Left renal cortex interstitium (tissue), 4 donors: ENCODE measurements around the gene PRTFDC1. TPM values are rescaled to one million over a fixed set of nuclear protein-coding genes. Genes with fewer than 3 reads are reported as not detected.

ENCODE experiments used
- DNase-seq, 4 donors: peaks; one replicate each; pipeline ENCODE4 v3.0.0-alpha.2; 2013; ENCODE audit warnings: low read depth in 4 of 4, low spot score in 2 of 4, missing footprints in 1 of 4
- polyA plus RNA-seq, 4 donors: library from polyadenylated mRNA; unstranded; fragments of 120-200 nt; gene quantifications; one replicate each; pipeline ENCODE4 v1.2.1, GENCODE V29; 2013; ENCODE audit not compliant: insufficient read length in 4 of 4

PRTFDC1 gene
- polyA plus RNA-seq, 4 donors: 36.5 to 49.2 (median 44.0) TPM

- no peak for DNase-seq
Observed at GRCh38 chr10:24882047-24882698, 70.2 kb downstream of the PRTFDC1 start.

DNA sequence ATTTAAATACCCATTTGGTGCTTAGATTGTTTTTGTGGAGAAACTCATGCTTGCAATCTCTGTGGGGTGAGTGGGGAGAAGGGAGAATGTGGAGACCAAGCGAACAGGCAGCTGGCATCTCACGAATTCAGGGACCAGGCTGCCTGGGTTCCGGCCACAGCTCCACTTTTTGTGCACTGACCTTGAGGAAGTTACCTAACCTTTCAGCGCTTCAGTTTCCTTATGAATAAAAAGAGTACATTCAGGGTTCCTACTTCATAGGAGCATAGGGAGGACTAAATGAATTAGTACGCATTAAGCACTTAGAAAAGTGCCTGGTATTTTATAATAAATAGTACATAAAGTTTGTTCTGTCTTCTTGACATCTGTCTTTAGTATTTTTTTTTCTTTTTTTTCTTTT, 72.5 kb downstream of the PRTFDC1 start:
- no peak for DNase-seq

- no peak for DNase-seq
Observed at GRCh38 chr10:24874133-24874532, 78.3 kb downstream of the PRTFDC1 start.

GRCh38 chr10:24873281-24873683, 79.1 kb downstream of the PRTFDC1 start:
- no peak for DNase-seq

DNA sequence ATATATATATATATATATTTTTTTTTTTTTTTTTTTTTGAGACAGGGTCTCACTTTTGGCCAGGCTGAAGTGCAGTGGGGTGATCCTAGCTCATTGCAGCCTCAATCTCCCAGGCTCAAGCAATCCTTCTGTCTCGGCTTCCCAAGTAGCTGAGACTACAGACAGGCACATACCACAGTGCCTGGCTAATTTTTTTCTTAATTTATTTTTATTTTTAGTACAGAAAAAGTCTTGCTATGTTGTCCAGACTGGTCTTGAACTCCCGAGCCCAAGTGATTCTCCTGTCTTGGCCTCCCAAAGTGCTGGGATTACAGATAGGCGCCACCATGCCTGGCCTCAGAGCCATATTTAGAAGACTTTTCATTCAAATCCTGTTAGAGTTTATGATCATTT, 79.6 kb downstream of the PRTFDC1 start:
- DNase-seq: no peak

DNA sequence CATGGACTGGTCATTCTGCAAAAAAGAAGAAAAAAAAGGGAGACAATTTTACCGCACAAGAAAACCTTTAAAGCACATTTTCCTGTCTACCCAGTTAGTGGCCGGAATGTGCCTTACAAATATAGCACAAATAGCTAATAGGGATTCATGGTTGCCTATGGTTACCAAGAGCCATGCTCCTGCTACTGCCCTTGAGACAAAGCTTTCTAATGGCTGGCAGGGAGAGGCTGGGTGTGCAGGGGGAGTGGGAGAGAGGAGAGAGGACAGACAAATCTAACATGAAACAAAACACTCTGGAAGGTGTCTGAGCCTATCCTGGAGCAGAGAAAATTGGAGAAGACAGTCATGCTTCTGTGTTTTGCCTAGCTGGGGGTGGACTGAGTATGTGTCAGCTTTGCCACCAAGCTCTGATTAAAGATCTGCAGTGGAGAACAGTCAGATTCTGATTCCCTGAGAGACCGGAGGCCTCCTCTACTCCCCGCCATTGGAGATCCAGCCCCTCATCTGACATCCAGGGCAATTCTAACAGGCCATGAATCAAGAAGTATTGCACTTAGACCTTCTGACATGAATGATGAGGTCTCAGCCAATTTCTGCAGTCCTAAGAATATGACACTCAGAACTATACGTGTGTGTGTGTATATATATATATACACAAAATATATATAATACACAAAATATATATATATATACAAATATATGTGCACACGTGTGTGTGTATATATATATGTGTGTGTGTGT, 80.2 kb downstream of the PRTFDC1 start:
- DNase-seq: no peak

DNA sequence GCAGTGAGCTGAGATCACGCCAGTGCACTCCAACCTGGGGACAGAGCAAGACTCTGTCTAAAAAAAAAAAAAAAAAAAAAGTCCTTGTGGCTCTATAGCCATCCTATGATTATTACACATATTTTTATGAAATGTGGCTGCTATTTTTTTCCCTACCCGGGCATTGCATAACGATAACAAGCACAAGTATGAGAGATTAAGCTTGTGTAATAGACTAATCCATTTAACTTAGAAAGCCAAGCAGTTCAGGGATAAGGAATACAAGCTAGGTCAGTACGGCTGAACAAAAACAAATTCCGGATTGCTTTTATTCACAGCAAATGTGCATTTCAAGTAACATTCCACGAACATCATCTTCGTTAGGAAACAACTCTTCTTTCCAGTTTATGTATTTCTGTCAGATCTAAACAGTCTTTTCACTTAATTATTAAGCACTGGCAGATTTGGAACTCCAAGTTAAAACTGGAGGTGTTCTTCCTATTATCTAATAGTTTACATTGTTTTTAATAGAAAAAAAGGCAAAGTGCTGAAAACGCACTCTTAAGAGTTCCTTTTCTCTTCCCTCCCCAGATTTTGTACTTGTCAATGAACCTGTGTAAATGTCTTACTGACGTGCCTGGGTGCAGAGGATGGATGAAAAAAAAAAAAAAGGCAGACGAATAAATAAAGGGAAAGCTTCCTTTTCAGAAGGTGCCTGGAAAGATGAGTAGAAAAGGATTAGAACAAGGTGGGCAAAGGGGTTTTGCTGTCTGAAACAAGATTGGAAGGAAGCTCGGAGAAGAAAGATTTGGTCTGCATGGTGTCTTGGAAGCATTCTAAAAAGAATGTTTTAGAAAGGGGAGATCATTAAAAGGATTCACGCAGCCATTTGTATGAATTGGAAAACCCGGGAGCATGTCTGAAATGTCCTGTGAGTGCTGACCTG, 81.1 kb downstream of the PRTFDC1 start:
- DNase-seq: no peak

DNA sequence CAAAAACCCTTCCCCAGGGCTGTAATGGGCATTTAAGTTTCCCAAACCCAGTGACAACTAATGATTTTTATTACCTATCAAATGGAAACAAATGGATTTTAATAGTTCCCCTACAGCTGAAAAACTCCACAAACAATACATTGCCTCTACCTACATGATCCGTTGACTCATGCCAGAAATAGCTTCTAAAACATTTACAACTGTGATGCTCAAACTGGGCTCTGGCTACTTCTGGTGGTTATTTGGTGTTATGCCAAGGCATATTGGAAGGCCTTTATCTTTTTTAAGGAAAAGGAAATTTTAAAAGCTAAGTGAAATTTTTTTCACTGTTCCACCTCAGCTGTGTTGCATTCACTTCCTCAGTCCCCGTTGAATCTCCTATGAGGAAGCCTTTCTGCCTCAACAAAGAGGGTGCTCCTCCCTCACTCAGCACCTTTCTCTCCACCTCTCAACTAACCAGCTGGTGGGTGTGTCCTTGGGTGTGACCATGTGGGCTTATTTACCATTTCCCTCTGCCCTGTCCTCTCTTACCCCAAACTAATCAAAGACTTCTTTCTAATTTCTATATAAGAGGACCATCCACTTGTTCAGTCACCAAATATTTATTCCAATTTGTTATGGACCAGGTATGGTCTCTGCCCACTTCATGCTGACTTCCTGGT, 82.9 kb downstream of the PRTFDC1 start:
- no peak for DNase-seq

GRCh38 chr10:24866604-24867583, 85.5 kb downstream of the PRTFDC1 start:
- DNase-seq: no peak

DNA sequence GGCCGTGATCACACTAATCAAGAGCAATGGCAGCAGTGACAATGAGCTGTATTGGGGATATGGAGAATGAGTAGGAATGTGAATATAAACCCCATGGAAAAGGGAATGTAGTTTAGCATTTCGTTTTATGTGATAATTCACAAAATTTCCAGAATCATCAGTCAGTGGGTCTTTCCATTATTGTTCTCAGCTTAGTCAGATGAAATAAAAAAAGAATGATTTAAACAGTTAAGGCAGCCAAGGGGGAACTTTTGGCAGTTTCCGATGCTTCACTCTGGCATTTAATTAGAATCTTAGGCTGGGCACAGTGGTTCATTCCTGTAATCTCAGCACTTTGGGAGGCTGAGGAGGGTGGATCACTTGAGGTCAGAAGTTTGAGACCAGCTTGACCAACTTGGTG, 86.6 kb downstream of the PRTFDC1 start:
- no peak for DNase-seq

- DNase-seq: no peak
Observed at GRCh38 chr10:24862589-24862988, 89.8 kb downstream of the PRTFDC1 start.

DNA sequence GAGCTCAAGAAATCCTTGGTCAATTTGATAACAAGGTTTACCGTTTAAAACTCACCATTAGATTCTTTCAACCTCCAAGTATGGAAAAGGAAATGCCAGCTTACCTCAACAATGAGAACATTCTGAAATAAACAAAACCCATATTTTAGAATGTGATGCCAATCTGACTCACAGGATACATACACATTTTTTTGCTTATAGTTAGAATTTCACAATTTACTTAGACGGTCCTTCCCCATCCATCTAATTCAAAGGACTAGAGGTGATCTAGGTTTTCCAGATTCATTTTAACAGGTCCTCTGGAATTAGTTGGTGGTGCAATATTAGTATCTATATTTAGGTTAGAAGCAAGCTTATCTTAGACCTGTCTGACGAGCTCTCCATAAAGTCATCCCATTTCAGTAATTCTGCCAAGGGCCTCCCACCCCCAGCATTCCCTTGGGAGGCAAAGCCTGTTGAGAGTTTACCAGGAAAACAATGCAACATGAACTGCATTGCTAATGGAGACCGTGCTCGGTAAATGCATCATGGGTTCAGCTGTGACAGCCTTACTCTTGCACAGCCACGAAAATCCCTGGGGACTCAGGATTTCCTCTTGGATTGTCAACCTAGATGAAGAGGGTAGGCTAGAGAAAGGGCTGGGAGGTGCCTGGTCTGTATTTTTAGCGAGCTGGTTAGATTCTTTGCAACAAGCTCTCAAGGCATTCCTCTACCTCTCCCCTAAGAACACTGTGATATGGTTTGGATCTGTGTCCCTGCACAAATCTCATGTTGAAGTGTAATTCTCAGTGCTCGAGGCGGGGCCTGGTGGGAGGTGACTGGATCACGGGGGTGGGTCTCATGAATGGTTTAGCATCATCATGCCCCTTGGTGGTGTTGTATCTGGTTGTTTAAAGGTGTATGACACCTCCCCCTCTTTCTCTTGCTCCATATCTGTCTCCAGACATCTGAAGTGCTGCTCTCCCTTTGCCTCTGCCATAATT, 93.8 kb downstream of the PRTFDC1 start:
- DNase-seq: no peak

DNA sequence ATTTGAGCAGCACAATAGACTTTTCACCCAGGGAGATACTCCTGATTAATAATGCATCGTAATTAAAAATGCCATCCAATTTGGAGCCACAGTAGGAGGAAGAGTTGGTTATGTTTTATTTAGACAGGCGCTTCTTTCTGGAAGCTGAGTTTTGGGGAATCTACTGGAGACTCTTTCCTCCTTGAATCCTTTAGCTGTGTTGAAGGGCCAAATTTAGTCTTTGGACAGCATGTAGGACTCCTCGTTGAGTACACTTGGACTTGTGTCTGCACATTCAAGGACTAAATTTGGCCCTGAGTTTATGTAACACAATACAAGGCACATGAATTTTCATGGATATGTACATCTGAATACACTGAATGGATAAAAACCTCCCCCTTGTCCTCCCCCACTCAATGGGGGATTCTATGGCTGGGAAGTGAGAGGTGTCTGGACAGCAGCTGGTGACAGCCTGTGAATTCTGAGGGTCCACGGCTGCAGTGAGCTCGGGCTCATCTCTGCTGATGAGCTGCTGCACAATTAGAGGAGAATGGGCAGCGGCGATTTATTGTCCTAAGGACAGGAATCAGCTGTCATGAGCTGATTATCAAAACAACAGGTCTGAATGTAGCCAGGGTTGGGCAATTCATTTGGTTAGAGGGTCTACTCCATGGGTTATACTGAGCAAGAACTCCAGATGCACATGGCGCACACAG, 95.2 kb downstream of the PRTFDC1 start:
- DNase-seq: no peak

DNA sequence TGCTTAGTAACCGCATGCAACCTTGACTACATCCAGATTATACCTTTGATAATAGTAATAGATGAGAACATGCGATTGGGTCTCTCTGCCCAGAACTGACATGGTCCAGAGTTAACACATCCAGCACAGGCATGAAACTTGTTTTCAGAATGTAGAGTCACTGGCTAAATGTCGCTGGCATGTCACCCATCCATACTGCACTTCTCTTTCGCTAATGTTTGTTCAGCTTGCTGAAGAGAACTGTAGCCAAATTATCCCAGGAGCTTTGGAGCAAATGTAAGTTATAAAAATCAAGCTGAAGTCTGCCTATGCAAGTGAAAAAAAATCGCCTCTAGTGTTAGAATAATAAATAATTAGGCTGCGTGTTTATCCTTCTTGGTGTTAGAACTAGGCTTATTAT, 98.2 kb downstream of the PRTFDC1 start:
- DNase-seq: no peak

DNA sequence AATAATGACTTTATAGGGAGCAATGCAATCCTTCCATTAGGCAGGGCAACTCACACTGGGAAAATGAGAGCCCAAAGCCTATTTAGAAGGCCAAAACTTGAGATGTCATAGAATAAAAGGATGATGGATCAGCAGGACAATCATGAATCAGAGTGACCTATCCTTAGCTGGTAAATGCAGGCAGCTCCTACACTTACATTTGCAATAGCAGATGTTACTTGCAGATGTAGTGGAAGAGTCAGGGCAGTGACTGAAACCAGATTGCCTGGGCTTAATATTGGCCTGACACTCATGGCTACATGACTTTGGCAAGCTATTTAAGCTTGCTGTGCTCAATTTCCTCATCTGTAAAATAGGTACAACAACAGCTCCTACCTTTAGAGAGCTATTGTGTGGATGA, 98.7 kb downstream of the PRTFDC1 start:
- no peak for DNase-seq

GRCh38 chr10:24851629-24852028, 100.8 kb downstream of the PRTFDC1 start:
- DNase-seq: no peak

DNA sequence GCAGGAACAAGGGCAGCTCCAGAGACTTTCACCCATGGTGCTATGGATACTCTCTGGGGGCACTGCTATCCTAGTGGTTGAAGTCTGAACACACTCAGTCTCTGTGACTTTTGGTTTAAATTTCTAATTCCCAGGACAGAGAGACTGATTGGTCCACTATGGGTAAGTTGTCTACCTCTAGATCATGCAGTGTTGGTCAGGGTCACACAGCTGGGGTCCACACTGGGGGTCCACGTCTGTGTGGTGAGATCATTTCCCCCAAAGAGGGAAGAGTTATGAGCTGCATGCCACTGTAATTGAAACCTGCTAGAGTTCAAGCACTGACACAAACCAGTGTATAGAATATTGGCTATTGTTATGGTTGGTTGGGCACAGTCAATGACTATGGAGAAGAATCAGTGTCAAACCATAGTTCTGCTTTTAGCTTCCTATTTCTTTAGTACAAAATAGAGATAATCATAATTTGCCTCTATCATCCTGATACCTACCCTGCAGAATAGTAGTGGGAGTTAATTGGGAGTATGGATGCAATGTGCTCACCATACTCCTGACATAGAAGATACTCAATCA, 101.6 kb downstream of the PRTFDC1 start:
- no peak for DNase-seq
